ENCODE data around the gene C2CD4A.

DNA sequence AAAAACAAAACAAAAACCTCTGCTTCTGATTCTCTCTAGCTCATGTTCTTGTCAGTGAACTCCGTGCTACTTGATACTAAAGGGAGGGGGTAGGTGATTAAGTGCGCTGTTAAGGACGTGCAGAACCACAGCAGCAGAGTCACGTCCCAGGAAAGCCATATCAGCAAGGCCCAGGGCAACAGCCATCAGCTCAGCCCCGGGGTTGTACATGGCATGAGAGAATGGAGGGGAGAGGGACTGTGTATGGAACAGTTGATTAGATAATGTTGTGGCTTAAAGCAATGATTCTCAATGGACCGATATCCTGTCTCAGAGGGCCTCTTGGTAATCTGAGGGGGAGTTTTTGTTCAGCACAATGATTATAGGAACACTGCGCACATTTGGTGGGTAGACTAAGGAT lies 27.6 kb downstream of the C2CD4A start:
- no peak for TF ChIP-seq CTCF (conservative IDR thresholded peaks at IDR 0.05; ENCODE audit: low read length)
- TF ChIP-seq EZH2phosphoT487 (IDR thresholded peaks at IDR 0.05; ENCODE audit: borderline replicate concordance): no peak

All from Loucy (cell line).